ENCODE results near the gene FGGY. TPM values are rescaled to one million over a fixed set of nuclear protein-coding genes. Genes with fewer than 3 reads are reported as not detected.

The FGGY gene
- total and polyA plus RNA-seq, 11 donors = 7.2 to 42.9 (median 32.0) TPM

- TF ChIP-seq POLR2A (IDR thresholded peaks at IDR 0.05) = no peak
- TF ChIP-seq, protein P1, sequence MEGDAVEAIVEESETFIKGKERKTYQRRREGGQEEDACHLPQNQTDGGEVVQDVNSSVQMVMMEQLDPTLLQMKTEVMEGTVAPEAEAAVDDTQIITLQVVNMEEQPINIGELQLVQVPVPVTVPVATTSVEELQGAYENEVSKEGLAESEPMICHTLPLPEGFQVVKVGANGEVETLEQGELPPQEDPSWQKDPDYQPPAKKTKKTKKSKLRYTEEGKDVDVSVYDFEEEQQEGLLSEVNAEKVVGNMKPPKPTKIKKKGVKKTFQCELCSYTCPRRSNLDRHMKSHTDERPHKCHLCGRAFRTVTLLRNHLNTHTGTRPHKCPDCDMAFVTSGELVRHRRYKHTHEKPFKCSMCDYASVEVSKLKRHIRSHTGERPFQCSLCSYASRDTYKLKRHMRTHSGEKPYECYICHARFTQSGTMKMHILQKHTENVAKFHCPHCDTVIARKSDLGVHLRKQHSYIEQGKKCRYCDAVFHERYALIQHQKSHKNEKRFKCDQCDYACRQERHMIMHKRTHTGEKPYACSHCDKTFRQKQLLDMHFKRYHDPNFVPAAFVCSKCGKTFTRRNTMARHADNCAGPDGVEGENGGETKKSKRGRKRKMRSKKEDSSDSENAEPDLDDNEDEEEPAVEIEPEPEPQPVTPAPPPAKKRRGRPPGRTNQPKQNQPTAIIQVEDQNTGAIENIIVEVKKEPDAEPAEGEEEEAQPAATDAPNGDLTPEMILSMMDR (IDR thresholded peaks at IDR 0.05) = no peak
- no peaks in the 10 kb centered on the region for H3K36me3 ChIP-seq
- DNase-seq (no peak), ATAC-seq (no peak)
- H3K4me1 ChIP-seq = peaks cover 0 to 9% (median 0%) of the 10 kb centered on the region in 12 donors
- no peaks in the 10 kb centered on the region for H3K9me3 ChIP-seq
- H3K27ac ChIP-seq = peak overlapping the region in 1 of 12 donors; percentile 70
- no peaks in the 10 kb centered on the region for H3K27me3 ChIP-seq
- no peak overlapping the region for H3K4me3 ChIP-seq
- intact Hi-C loops (cut with DNase I) = no loop called here
- 89 to 97% (median 94%) methylated on average over 4 of the region's 4 CpGs for WGBS, 4 donors
Measured at GRCh38 chr1:59684698-59685097, 387.8 kb downstream of the FGGY start.

DNA sequence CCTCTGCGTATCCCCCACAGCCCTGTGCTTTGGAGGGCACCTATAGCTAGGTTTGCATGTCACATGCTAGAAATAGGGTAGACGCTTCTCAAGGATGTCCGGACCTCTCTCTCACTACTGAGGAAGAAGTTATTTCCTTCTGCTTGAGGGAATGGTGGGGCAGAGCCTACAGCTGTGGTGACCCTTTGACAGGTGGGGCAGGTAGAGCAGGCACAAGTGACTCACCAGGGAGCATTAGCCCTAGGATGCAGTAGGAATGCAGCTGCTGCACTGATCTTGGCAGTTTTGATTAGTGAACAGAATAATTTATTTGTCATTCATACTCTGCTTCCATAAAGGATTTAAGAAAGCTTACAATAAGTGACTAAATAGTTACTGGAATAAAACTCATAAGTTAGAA is 388.2 kb downstream of the FGGY start:
- WGBS, 4 donors = 93 to 97% (median 96%) methylated on average over 3 of the region's 3 CpGs
- ATAC-seq (no peak), DNase-seq (no peak)
- Histone ChIP-seq H3K9me3 (no peaks in the 10 kb centered on the region), H3K36me3 (no peaks in the 10 kb centered on the region), H3K27me3 (no peaks in the 10 kb centered on the region), H3K4me3 (no peak overlapping the region), H3K27ac (peak overlapping the region in 1 of 12 donors; percentile 33), H3K4me1 (peaks cover 0 to 13% (median 0%) of the 10 kb centered on the region in 12 donors)
- intact Hi-C loops (cut with DNase I) = no loop called here
- TF ChIP-seq, protein P1 (IDR thresholded peaks at IDR 0.05) = no peak
- TF ChIP-seq POLR2A (IDR thresholded peaks at IDR 0.05) = no peak

DNA sequence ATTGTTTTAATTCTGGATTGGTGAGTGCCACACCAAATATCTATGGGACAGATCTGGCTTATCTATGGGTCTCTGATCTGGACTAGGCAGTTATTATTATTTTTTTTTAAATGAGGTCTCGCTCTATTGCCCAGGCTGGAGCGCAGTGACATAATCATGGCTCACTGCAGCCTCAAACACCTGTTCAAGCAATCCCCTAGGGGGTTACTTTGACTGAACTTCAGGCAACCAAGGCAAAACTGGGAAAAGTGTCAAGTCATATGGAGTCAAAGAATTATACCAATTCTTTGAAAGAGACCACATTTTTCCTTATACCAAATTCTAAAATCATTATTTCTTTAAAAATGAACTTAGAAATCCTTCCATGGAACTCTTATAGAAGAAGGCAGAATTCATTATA is 388.8 kb downstream of the FGGY start:
- no peaks in the 10 kb centered on the region for H3K36me3 ChIP-seq
- intact Hi-C loops (cut with DNase I) = no loop called here
- TF ChIP-seq POLR2A (IDR thresholded peaks at IDR 0.05) = no peak
- TF ChIP-seq, protein P1 (IDR thresholded peaks at IDR 0.05) = no peak
- H3K27me3 ChIP-seq = no peaks in the 10 kb centered on the region
- H3K4me3 ChIP-seq = no peak overlapping the region
- H3K4me1 ChIP-seq = peaks cover 0 to 19% (median 0%) of the 10 kb centered on the region in 12 donors
- no peak for DNase-seq
- ATAC-seq = no peak
- H3K9me3 ChIP-seq = no peaks in the 10 kb centered on the region
- 97 to 100% (median 98%) methylated on average over 2 of the region's 2 CpGs for WGBS, 4 donors
- H3K27ac ChIP-seq = no peak overlapping the region

DNA sequence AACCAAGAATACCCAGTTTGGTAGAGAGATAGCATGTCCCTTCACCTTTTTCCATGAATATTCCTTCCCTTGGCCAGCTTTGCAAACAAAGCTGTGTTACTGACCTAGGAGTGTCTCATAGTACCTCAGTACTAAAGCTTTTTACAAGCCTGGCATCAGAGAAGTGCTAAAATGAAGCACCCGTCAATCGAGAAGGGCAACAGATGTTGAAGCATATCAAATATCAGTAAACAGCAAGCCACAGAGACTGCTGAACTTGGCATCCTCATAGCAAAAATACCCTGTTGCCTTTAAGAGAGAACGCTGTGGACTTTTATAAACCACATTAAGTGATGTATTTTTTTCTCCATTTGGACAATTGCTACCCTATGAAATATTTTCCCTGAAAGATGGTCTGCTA is 389.3 kb downstream of the FGGY start:
- intact Hi-C loops (cut with DNase I) = no loop called here

More for the DNA sequence above, 389.3 kb downstream of the FGGY start:
- ATAC-seq (no peak), DNase-seq (no peak)
- peaks cover 0 to 24% (median 3%) of the 10 kb centered on the region in 12 donors for H3K4me1 ChIP-seq
- no peaks in the 10 kb centered on the region for H3K9me3 ChIP-seq
- H3K27me3 ChIP-seq = no peaks in the 10 kb centered on the region
- TF ChIP-seq, protein P1 (IDR thresholded peaks at IDR 0.05) = no peak
- no peak for TF ChIP-seq POLR2A (IDR thresholded peaks at IDR 0.05)
- 52 to 61% (median 54%) methylated on average over 3 of the region's 3 CpGs for WGBS, 4 donors
- H3K27ac ChIP-seq = no peak overlapping the region
- no peaks in the 10 kb centered on the region for H3K36me3 ChIP-seq
- H3K4me3 ChIP-seq = no peak overlapping the region
